Mucosa of rectum (tissue), 2 donors: ENCODE measurements around the gene TEAD1.

Experiments used
- H3K27ac ChIP-seq, 2 donors: one replicate each; pipeline ENCODE4 v1.7.0; 2013; ENCODE audit warnings: inconsistent platforms in 2 of 2, low read depth in 2 of 2, low read length in 2 of 2
- H3K27me3 ChIP-seq, 2 donors: one replicate each; pipeline ENCODE4 v1.7.0; 2013; ENCODE audit warnings: low read length in 2 of 2; ENCODE audit not compliant: control insufficient read depth in 2 of 2, insufficient read depth in 2 of 2
- H3K36me3 ChIP-seq, 2 donors: one replicate each; pipeline ENCODE4 v1.7.0; 2013; ENCODE audit warnings: low read length in 2 of 2; ENCODE audit not compliant: control insufficient read depth in 2 of 2, insufficient read depth in 2 of 2
- H3K4me1 ChIP-seq, 2 donors: one replicate each; pipeline ENCODE4 v1.7.0; 2013; ENCODE audit warnings: low read length in 2 of 2, mild to moderate bottlenecking in 1 of 2; ENCODE audit not compliant: control insufficient read depth in 2 of 2, insufficient read depth in 2 of 2
- H3K4me3 ChIP-seq, 2 donors: one replicate each; pipeline ENCODE4 v1.7.0; 2013; ENCODE audit warnings: low read length in 2 of 2
- H3K9ac ChIP-seq, 2 donors: one replicate each; pipeline ENCODE4 v1.7.0; 2013; ENCODE audit warnings: low read length in 2 of 2, low read depth in 1 of 2, mild to moderate bottlenecking in 1 of 2
- H3K9me3 ChIP-seq, 2 donors: one replicate each; pipeline ENCODE4 v1.7.0; 2013; ENCODE audit warnings: low read length in 2 of 2; ENCODE audit not compliant: control insufficient read depth in 2 of 2
- donor health status: healthy.
- donor health status: Normal muscosa, but diverticular disease.

Gene TEAD1

DNA sequence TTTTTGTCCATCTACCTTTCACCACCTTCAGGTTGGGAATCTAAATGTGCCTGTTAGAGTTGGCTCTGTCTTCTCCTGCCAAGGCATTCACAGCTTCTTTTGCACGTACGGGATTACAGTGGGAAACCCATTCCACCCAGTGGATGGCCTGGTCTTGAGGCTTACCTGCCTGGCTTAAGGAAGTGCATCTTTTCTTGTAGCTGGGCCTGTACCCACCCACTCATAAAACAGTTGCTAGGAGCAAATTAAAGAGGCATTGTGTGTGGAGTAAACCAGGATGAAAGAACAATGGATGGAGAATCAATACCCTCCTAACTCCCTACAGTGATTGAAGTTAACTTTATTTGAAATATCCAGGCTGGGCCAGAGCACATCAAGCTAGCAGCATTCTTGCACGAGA, 71.6 kb downstream of the TEAD1 start:
- no peak overlapping the region for H3K4me3 ChIP-seq
- H3K9me3 ChIP-seq, result no peaks in the 10 kb centered on the region
- no peaks in the 10 kb centered on the region for H3K27me3 ChIP-seq
- no peak overlapping the region for H3K9ac ChIP-seq
- no peaks in the 10 kb centered on the region for H3K36me3 ChIP-seq
- H3K27ac ChIP-seq, result no peak overlapping the region
- H3K4me1 ChIP-seq, result no peaks in the 10 kb centered on the region

DNA sequence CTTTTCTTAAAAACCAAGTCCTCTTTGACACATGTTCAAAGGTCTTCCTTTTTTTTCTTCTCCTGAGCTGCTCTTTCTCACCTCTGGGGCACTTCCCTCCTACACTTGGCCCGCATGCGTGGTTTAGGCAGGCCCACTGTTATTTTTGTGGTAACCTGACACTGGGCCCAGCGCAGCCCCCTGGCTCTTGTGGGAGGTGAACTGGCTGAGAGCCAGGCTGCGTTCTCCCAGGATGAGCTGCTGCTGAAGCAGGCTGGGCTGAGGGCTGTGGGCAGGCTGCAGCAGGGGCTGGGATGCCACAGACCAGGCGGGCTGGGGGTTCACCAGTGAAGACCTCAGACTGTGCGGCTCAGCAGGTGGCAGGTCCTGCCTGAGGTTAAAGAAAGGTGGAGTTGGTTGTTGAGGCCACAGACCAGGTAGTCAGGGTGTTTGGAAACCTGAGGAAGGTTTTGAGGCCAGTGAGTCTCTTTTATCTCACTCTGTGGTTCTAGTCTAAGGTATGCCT, 72.4 kb downstream of the TEAD1 start:
- H3K4me1 ChIP-seq, result no peaks in the 10 kb centered on the region
- no peaks in the 10 kb centered on the region for H3K36me3 ChIP-seq
- no peak overlapping the region for H3K4me3 ChIP-seq
- H3K9me3 ChIP-seq, result no peaks in the 10 kb centered on the region
- H3K9ac ChIP-seq, result no peak overlapping the region
- no peak overlapping the region for H3K27ac ChIP-seq
- H3K27me3 ChIP-seq, result no peaks in the 10 kb centered on the region

DNA sequence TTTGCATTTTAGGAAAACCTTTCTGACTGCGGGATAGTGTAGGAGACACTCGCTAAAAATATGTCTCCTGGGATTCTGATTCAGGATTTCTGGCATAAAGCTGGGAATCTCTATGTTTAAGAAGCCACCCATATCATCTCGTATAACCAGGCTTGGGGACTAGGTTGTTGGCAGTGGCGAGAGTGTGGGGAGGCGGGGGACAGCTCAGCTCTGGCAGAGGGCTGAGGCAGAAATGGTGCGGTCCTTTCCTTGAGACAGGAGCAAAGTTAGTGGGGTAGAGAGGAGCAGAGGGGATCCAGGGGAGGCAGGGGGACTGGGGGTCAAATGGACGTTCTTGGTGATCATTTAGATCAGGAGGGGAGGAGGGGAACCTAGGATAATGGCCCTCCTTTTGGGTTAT, 74.3 kb downstream of the TEAD1 start:
- Histone ChIP-seq H3K9me3 (no peaks in the 10 kb centered on the region), H3K4me1 (no peaks in the 10 kb centered on the region), H3K27ac (no peak overlapping the region), H3K27me3 (no peaks in the 10 kb centered on the region), H3K36me3 (no peaks in the 10 kb centered on the region), H3K4me3 (no peak overlapping the region), H3K9ac (no peak overlapping the region)

DNA sequence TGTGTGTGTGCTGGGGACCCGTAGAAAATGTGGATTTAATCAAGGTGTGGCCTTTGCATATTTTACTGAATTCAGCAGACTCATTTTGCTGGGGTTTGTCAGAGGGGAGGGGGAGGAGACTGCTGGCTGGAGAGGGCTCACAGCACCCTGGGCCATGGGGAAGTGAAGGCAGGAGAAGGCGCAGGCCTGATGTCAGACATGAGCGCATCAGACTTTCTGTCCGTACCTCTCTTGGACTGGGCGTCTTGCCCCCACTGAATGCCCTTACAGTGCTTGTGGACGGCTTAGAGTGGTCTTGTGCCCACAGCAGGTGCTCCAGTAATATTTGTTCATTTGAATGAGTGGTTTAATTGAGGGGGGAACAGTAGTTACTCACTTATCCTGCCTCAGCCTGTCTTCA, 75.2 kb downstream of the TEAD1 start:
- no peak overlapping the region for H3K4me3 ChIP-seq
- no peaks in the 10 kb centered on the region for H3K27me3 ChIP-seq
- no peak overlapping the region for H3K9ac ChIP-seq
- H3K27ac ChIP-seq, result no peak overlapping the region
- H3K9me3 ChIP-seq, result no peaks in the 10 kb centered on the region
- H3K36me3 ChIP-seq, result no peaks in the 10 kb centered on the region
- peaks cover 0 to under 1% of the 10 kb centered on the region in 2 donors for H3K4me1 ChIP-seq

DNA sequence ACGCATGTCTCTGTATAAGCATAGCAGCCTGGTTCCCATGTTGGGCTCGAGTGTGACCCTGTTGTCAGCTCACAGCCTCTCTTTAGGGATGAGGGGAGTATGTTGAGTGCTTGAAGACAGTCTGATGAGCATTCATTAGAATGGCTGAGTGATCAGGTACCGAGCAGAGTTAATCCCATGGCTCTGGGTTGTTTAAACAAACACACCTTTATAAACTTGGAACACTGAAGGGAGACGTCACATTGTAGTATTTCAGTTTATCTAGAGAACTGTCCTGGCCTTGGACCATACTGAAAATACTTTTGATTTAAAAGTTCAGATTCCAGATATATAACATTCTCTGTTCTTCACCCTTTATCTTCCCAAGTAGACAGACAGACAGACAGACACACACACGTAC, 76.0 kb downstream of the TEAD1 start:
- H3K27me3 ChIP-seq, result no peaks in the 10 kb centered on the region
- H3K4me1 ChIP-seq, result peaks cover 0 to 3% of the 10 kb centered on the region in 2 donors

DNA sequence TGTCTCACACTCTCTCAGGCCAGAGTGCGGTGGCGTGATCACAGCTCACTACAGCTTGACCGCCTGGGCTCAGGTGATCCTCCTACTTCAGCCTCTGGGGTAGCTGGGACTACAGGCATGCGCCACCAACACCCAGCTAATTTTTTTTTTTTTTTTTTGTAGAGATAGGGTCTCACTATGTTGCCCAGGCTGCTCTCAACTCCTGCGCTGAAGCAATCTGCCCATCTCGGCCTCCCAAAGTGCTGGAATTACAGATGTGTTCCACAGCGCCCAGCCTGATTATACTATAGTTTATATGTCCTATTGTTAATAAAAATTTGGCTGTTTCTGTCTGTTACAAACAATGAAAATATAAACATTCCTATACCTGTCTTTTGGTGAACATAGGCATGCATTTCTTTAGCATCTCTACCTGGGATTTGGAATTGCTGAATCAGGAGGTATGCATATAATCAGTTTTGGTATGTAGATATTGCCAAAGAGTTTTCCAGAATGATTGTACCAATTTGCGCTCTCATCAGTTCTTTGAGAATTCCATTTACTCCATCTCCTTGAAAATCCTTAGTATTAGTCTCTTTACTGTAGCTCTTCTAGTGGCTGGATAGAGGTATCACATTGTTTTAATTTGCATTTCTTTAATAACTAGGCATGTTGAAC, 78.8 kb downstream of the TEAD1 start:
- Histone ChIP-seq H3K4me3 (no peak overlapping the region), H3K27me3 (no peaks in the 10 kb centered on the region), H3K36me3 (no peaks in the 10 kb centered on the region), H3K27ac (no peak overlapping the region), H3K4me1 (peaks cover 0 to 3% of the 10 kb centered on the region in 2 donors), H3K9ac (no peak overlapping the region), H3K9me3 (no peaks in the 10 kb centered on the region)

More for the DNA sequence above, 76.0 kb downstream of the TEAD1 start:
- H3K27ac ChIP-seq, result no peak overlapping the region
- no peak overlapping the region for H3K9ac ChIP-seq
- no peaks in the 10 kb centered on the region for H3K9me3 ChIP-seq
- H3K36me3 ChIP-seq, result no peaks in the 10 kb centered on the region
- no peak overlapping the region for H3K4me3 ChIP-seq

DNA sequence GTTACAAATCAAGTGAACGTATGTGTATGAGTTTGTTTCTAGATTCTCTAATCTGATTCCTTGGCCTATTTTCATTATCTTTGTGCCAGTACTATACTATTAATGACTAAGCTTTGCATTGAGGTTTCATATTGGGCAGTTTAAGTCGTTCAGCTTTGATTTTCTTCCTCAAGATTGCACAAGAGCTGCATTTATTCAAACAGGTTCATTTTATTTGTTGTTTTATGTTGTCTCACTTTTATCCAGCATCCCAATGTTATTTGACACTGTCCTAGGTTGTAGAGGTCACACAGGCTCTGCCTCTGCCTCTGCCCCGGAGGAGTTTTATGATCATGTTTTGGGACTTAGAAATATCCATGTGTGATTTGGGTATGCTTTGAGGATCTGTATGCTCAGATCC, 79.8 kb downstream of the TEAD1 start:
- Histone ChIP-seq H3K27ac (no peak overlapping the region), H3K36me3 (no peaks in the 10 kb centered on the region), H3K27me3 (no peaks in the 10 kb centered on the region), H3K9me3 (no peaks in the 10 kb centered on the region), H3K4me3 (no peak overlapping the region), H3K9ac (no peak overlapping the region), H3K4me1 (peaks cover 0 to 3% of the 10 kb centered on the region in 2 donors)

DNA sequence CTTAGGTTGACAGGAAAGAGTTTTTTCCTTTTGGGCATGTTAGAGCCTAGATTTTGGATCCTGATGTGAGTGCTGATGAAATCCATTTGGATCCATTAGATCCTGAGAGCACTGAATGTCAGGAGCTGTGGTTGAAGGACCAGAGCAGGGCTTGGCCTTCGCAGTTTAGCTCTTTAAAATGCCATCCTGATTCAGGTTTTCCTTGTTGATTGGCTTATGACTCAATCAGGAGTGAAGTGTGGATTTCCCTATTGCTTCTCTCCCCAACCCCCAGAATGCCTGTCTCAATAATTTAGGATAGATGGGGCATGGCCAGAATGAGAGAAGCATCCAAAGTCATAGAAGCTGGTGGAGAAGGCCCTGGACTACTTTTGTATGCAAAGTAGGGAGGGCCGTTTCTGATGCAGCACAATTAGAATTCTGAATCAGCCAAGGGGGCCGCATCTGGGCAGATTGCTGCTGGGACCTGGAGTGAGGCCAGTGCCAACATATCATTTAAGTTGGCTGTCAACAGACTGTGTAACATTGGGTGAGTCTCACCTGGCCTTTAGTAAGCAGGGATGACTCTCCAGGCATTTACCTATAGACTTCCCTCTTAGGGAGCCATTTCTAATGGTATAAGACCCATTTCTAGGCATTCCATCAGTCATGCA, 80.5 kb downstream of the TEAD1 start:
- peaks cover 0 to 3% of the 10 kb centered on the region in 2 donors for H3K4me1 ChIP-seq
- H3K36me3 ChIP-seq, result no peaks in the 10 kb centered on the region
- no peak overlapping the region for H3K27ac ChIP-seq
- no peaks in the 10 kb centered on the region for H3K27me3 ChIP-seq
- H3K4me3 ChIP-seq, result no peak overlapping the region
- no peak overlapping the region for H3K9ac ChIP-seq
- H3K9me3 ChIP-seq, result no peaks in the 10 kb centered on the region

DNA sequence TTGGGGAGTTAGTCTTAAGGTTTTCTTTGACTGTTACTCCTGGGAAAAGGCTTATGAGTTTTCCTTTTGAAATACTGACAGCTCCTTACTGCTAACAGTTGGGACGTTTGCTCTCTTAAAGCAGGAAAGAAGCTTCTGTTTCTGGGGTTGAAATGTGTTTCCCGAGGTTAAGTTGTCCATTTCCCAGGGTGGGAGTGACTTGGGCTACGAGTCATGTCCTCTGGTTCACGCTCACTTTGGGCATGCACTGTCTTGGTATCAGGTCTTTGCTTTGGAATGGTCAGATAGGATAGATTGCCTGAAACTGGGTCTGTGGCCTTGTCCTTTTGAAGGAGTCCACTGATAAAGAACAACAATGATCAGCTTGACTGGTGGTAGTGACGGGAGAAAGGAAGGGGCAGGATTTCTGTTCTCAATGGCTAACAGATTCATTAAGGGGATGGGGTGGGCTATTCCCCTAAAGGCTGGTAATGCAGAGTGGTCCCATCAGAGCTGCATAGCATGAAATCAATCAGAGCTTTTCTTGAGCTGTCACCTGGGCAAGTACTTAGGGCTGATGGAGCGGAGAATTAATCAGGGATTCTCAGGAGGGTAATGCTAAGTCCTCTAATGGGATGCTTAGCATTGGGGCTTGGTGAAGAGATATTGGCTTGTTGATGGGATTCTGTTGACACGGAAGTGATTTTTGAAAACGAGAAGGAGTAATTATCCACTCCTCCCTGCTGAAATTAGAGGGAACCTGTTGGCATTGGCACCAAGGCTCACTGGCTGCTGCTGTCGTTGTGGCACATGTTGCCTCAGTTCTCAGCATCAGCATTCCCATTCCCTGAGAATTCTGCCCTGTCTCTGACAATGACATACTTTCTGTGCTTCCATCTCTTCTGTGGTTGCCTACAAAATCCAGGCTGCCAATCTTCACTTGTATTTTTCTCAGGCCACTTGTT, 81.6 kb downstream of the TEAD1 start:
- Histone ChIP-seq H3K36me3 (no peaks in the 10 kb centered on the region), H3K9ac (no peak overlapping the region), H3K27ac (no peak overlapping the region), H3K9me3 (no peaks in the 10 kb centered on the region), H3K4me3 (no peak overlapping the region), H3K27me3 (no peaks in the 10 kb centered on the region), H3K4me1 (peaks cover 0 to 3% of the 10 kb centered on the region in 2 donors)

DNA sequence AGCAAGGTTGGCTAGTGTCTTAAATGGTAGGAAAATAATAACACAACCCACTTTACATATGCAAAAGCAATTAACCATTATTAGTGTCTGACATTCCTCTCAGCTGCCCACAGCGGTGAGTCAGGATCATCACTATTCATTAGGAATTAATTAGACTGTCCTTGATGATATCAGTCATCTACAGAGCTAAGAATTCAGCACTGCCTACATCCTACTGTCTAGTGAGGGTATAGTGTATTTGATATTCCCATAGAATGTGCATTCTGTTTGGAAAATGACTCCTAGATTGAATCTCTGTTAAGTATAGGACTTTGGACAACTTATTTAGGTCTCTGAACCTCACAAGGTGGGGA, 82.2 kb downstream of the TEAD1 start:
- H3K36me3 ChIP-seq, result no peaks in the 10 kb centered on the region
- H3K4me1 ChIP-seq, result peaks cover 0 to 3% of the 10 kb centered on the region in 2 donors
- H3K27ac ChIP-seq, result no peak overlapping the region
- H3K27me3 ChIP-seq, result no peaks in the 10 kb centered on the region
- no peaks in the 10 kb centered on the region for H3K9me3 ChIP-seq
- no peak overlapping the region for H3K9ac ChIP-seq
- H3K4me3 ChIP-seq, result no peak overlapping the region
